Gastrocnemius medialis (tissue), 4 donors: Measurements from ENCODE around the gene TIGD3. TPM values are rescaled to one million over a fixed set of nuclear protein-coding genes. Genes with fewer than 3 reads are reported as not detected.

Experiments used
- ATAC-seq, 2 donors: fragments of 150-250 bp; one replicate each; pipeline ENCODE4 v1.9.1; 2016
- DNase-seq, 2 donors: peaks; one replicate each; pipeline ENCODE4 v3.0.0-alpha.2; 2019
- H3K27ac ChIP-seq, 4 donors: fragments of 200-600 bp; sonication (generic); 1 replicate in 1 of 4; 2 replicates in 3 of 4; pipeline ENCODE4 v1.5.1; 2016 to 2018; ENCODE audit warnings: mild to moderate bottlenecking in 2 of 4, moderate library complexity in 1 of 4
- H3K27me3 ChIP-seq, 3 donors: fragments of 200-600 bp; sonication (generic) in 2 of 3; 1 replicate in 1 of 3; 2 replicates in 2 of 3; pipeline versions ENCODE4 v1.5.1 to v1.6.0; 2016 to 2019; ENCODE audit warnings: mild to moderate bottlenecking in 1 of 3, moderate library complexity in 1 of 3
- H3K36me3 ChIP-seq, 2 donors: fragments of 200-600 bp; sonication (generic) in 1 of 2; one replicate each; pipeline ENCODE4 v1.5.1; 2017 to 2018
- H3K4me1 ChIP-seq, 2 donors: fragments of 200-600 bp; sonication (generic) in 1 of 2; one replicate each; pipeline ENCODE4 v1.5.1; 2016 to 2017; ENCODE audit warnings: mild to moderate bottlenecking in 2 of 2
- H3K4me3 ChIP-seq, 4 donors: fragments of 200-600 bp; sonication (generic) in 3 of 4; 1 replicate in 1 of 4; 2 replicates in 3 of 4; pipeline ENCODE4 v1.5.1; 2016 to 2019; ENCODE audit warnings: mild to moderate bottlenecking in 2 of 4
- H3K9me3 ChIP-seq, 3 donors: fragments of 200-600 bp; sonication (generic) in 2 of 3; 1 replicate in 1 of 3; 2 replicates in 2 of 3; pipeline ENCODE4 v1.5.1; 2016 to 2019
- CTCF ChIP-seq, 5 experiments: fragments of 450-650 bp in 3 of 5; fragments of 200-600 bp in 2 of 5; sonication (generic) in 2 of 5; IDR thresholded peaks in 4 of 5; conservative IDR thresholded peaks in 1 of 5; 1 replicate in 4 of 5; 2 replicates in 1 of 5; pipeline ENCODE4 v1.5.1; 2016 to 2019; ENCODE audit warnings: antibody characterized with exemption in 5 of 5, mild to moderate bottlenecking in 3 of 5, moderate library complexity in 3 of 5
- POLR2A ChIP-seq, 2 donors: fragments of 450-650 bp; IDR thresholded peaks; one replicate each; pipeline ENCODE4 v1.6.1; 2017; ENCODE audit warnings: antibody characterized with exemption in 2 of 2, mild to moderate bottlenecking in 2 of 2, moderate library complexity in 2 of 2
- in situ Hi-C, 4 donors: fragments of 200-750 bp; cut with MboI; loops; one replicate each; pipeline versions ENCODE4 v1.15.0 to v1.8.0; 2017; ENCODE audit warnings: low sequenced_read_pairs in 4 of 4
- intact Hi-C: fragments of 100-400 bp; cut with DNase I; formaldehyde crosslinking; loops from one replicate; pipeline ENCODE4 v1.15.1; 2023; ENCODE audit warnings: low total_unique reads
- total RNA-seq, 4 donors: library from RNA; depleted of rRNA; stranded (reverse); fragments of >200 nt; gene quantifications; one replicate each; pipeline versions ENCODE4 v1.1.0 to v1.2.3, GENCODE V29; 2016

Gene TIGD3
- total RNA-seq, 4 donors from 2014 or later: 0.16 to 0.71 (median 0.48) TPM

DNA sequence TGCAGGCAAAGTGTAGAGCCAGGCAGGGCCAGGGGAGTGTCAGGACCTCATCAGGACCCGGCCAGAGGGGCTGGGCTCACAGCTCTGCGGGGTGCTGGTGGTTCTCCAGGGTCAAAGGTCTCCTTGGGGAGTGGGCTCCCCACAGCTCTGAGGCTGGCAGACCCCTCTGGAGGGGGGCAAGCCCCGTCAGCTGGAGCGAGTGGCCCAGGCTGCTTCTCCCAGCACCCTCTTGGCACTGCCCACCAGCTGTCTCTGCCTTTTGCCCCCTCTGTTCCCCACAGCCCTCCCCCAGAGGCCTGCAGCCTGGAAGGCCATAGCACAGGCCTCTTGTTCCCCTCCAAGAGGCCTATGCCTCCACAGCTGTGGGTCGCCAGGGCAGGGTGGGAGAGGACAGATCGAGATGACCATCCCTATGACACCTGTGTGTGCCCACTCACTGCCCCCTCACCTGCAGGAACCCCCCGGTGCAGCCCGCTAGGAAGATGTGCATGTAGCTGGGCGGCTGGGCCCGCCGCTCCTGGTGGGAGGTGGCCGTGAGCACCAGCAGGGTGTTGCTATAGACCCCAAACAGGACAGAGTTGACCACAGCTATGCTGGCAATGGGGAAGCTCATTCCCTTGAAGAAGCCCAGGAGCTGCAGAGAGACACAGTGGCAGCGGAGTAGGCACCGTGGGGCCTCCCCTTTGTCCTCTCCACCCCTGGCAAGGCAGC lies 24.5 kb downstream of the TIGD3 start:
- TF ChIP-seq POLR2A (IDR thresholded peaks at IDR 0.05): no peak
- no peak for TF ChIP-seq CTCF (IDR thresholded peaks at IDR 0.05 in 4 of 5, conservative IDR thresholded peaks at IDR 0.05 in 1 of 5)
- Histone ChIP-seq H3K27ac (peak overlapping the region in 2 of 4 donors; percentile 96 to 100), H3K4me1 (peaks cover 43 to 46% of the 10 kb centered on the region in 2 donors), H3K36me3 (no peaks in the 10 kb centered on the region), H3K4me3 (no peak overlapping the region), H3K27me3 (no peaks in the 10 kb centered on the region), H3K9me3 (no peaks in the 10 kb centered on the region)
- DNase-seq: no peak
- ATAC-seq: no peak
- intact Hi-C loops (no loop called here), in situ Hi-C loops (no loop called here)

DNA sequence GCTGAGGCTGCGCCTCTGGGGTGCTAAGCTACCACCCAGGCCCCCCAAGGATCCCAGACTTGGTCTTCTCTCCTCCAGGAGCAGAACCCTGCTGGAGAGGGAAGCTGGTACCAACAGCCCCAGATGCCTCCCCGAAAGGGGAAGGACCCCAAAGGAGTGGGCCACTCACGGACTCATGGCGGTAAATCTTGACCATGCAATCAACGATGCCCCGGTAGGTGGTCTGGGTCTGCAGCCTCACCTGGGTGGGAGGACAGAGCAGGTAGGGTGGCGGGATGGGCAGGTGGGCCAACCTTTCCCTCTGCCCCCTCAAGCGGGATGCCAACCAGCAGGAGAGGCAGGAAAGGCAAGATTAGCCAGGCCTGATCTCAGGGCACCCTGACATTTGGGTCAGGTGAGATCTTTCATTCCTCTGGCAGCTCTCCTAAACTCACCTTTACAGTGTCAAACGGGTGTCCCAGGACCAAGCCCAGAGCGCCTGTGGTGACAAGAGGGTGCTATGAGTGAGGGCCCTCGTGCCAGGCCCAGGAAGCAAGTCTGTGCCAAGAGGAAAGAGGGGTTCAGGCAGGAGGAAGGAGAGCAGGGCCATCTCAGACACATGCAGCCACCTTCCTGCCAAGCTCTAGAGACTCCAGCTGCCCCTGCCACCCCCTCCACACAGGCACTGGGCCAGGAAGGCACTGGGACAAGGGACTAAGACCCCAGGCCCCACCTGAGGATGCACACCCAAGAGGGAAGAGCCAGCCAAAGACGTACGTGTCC lies 25.3 kb downstream of the TIGD3 start:
- no peak for DNase-seq
- H3K4me1 ChIP-seq: peaks cover 40 to 47% of the 10 kb centered on the region in 2 donors
- TF ChIP-seq POLR2A (IDR thresholded peaks at IDR 0.05) (no peak), CTCF (IDR thresholded peaks at IDR 0.05 in 4 of 5, conservative IDR thresholded peaks at IDR 0.05 in 1 of 5) (no peak)
- intact Hi-C loops: no loop called here
- no peak overlapping the region for H3K4me3 ChIP-seq
- H3K36me3 ChIP-seq: no peaks in the 10 kb centered on the region
- ATAC-seq: no peak
- H3K27me3 ChIP-seq: no peaks in the 10 kb centered on the region
- in situ Hi-C loops: loop anchor here in 1 of 4 donors (5.0 kb wide), 1 partner anchor 37 kb away; no protein-coding TSS in a partner anchor
- peak overlapping the region; percentile 96 to 100 (median 98) for H3K27ac ChIP-seq
- no peaks in the 10 kb centered on the region for H3K9me3 ChIP-seq

GRCh38 chr11:65380460-65381119 lies 26.0 kb downstream of the TIGD3 start:
- Histone ChIP-seq H3K27me3 (no peaks in the 10 kb centered on the region), H3K4me3 (no peak overlapping the region), H3K36me3 (no peaks in the 10 kb centered on the region), H3K4me1 (peaks cover 35 to 44% of the 10 kb centered on the region in 2 donors), H3K9me3 (no peaks in the 10 kb centered on the region), H3K27ac (peak overlapping the region; percentile 96 to 100 (median 98))
- in situ Hi-C loops (loop anchor here in 1 of 4 donors (5.0 kb wide), 1 partner anchor 37 kb away; no protein-coding TSS in a partner anchor), intact Hi-C loops (no loop called here)
- no peak for DNase-seq
- TF ChIP-seq CTCF (IDR thresholded peaks at IDR 0.05 in 4 of 5, conservative IDR thresholded peaks at IDR 0.05 in 1 of 5): no peak
- no peak for TF ChIP-seq POLR2A (IDR thresholded peaks at IDR 0.05)
- no peak for ATAC-seq

- DNase-seq (peak in 1 of 2 donors; percentile 39), ATAC-seq (peak; percentile 29 to 32)
- H3K27me3 ChIP-seq: no peaks in the 10 kb centered on the region
- H3K36me3 ChIP-seq: no peaks in the 10 kb centered on the region
- TF ChIP-seq CTCF (IDR thresholded peaks at IDR 0.05 in 4 of 5, conservative IDR thresholded peaks at IDR 0.05 in 1 of 5): no peak
- TF ChIP-seq POLR2A (IDR thresholded peaks at IDR 0.05): no peak
- peaks cover 41 to 46% of the 10 kb centered on the region in 2 donors for H3K4me1 ChIP-seq
- intact Hi-C loops: loop anchor here (1.0 to 2.0 kb wide), 4 partner anchors 35 to 129 kb away; no protein-coding TSS in a partner anchor
- H3K4me3 ChIP-seq: peak overlapping the region; percentile 46 to 63 (median 54)
- H3K9me3 ChIP-seq: no peaks in the 10 kb centered on the region
- in situ Hi-C loops: loop anchor here in 1 of 4 donors (5.0 kb wide), 1 partner anchor 36 kb away; no protein-coding TSS in a partner anchor
- peak overlapping the region; percentile 96 to 100 (median 98) for H3K27ac ChIP-seq
Observed at GRCh38 chr11:65381716-65382032, 27.1 kb downstream of the TIGD3 start.
